GM23338 (cell line): ENCODE measurements around the gene TMEM52.

ENCODE experiments used
- CREB1 ChIP-seq: fragments of 250-450 bp; sonication (Bioruptor Pico); IDR thresholded peaks from 2 replicates; pipeline ENCODE4 v1.5.0; 2020; ENCODE audit warnings: low read depth, mild to moderate bottlenecking, moderate library complexity
- CTCF ChIP-seq, 2 experiments: fragments of 200-600 bp in 1 of 2; sonication (generic) in 1 of 2; conservative IDR thresholded peaks; 2 replicates each; pipeline versions ENCODE4 v1.5.1 to v1.6.1; 2016 to 2017; ENCODE audit warnings: antibody characterized with exemption in 2 of 2, low read depth in 2 of 2, mild to moderate bottlenecking in 2 of 2, moderate library complexity in 1 of 2
- EZH2 ChIP-seq: fragments of 200-600 bp; sonication (generic); IDR thresholded peaks from one replicate; pipeline ENCODE4 v1.8.0; 2017; ENCODE audit warnings: antibody characterized with exemption, mild to moderate bottlenecking, low read depth; ENCODE audit not compliant: unreplicated experiment
- EZH2phosphoT487 ChIP-seq: fragments of 200-600 bp; sonication (generic); IDR thresholded peaks from one replicate; pipeline ENCODE4 v1.8.1; 2018; ENCODE audit warnings: antibody characterized with exemption; ENCODE audit not compliant: unreplicated experiment
- JUNB ChIP-seq: IDR thresholded peaks from one replicate; pipeline ENCODE4 v1.6.1; 2016; ENCODE audit warnings: antibody characterized with exemption; ENCODE audit not compliant: unreplicated experiment
- POLR2AphosphoS5 ChIP-seq: IDR thresholded peaks from 2 replicates; pipeline ENCODE4 v1.6.1; 2016; ENCODE audit warnings: antibody characterized with exemption, low read depth
- STAT1 ChIP-seq: IDR thresholded peaks from one replicate; pipeline ENCODE4 v1.6.1; 2016; ENCODE audit warnings: antibody characterized with exemption; ENCODE audit not compliant: unreplicated experiment
- ZNF331 ChIP-seq: fragments of 250-450 bp; sonication (Bioruptor Pico); IDR thresholded peaks from 2 replicates; pipeline ENCODE4 v1.5.0; 2020; ENCODE audit warnings: low read depth, mild to moderate bottlenecking, moderate library complexity
- TF ChIP-seq, protein P1 (sequence below): IDR thresholded peaks from one replicate; pipeline ENCODE4 v1.6.1; 2018; ENCODE audit warnings: antibody characterized with exemption; ENCODE audit not compliant: unreplicated experiment
- TF ChIP-seq, protein P2 (sequence below): IDR thresholded peaks from 2 replicates; pipeline ENCODE4 v1.6.1; 2016; ENCODE audit warnings: antibody characterized with exemption

GRCh38 chr1:1899266-1899966, 19.7 kb downstream of the TMEM52 start:
- no peak for TF ChIP-seq POLR2AphosphoS5
- TF ChIP-seq EZH2: no peak
- TF ChIP-seq CTCF (conservative IDR thresholded peaks at IDR 0.05; ENCODE audit: low read depth in 2 of 2): peak in 1 of 2 experiments; percentile 52; a peak in 2 of 4 replicates
- no peak for TF ChIP-seq EZH2phosphoT487
- TF ChIP-seq STAT1: no peak
- TF ChIP-seq JUNB: no peak
- TF ChIP-seq, protein P1, sequence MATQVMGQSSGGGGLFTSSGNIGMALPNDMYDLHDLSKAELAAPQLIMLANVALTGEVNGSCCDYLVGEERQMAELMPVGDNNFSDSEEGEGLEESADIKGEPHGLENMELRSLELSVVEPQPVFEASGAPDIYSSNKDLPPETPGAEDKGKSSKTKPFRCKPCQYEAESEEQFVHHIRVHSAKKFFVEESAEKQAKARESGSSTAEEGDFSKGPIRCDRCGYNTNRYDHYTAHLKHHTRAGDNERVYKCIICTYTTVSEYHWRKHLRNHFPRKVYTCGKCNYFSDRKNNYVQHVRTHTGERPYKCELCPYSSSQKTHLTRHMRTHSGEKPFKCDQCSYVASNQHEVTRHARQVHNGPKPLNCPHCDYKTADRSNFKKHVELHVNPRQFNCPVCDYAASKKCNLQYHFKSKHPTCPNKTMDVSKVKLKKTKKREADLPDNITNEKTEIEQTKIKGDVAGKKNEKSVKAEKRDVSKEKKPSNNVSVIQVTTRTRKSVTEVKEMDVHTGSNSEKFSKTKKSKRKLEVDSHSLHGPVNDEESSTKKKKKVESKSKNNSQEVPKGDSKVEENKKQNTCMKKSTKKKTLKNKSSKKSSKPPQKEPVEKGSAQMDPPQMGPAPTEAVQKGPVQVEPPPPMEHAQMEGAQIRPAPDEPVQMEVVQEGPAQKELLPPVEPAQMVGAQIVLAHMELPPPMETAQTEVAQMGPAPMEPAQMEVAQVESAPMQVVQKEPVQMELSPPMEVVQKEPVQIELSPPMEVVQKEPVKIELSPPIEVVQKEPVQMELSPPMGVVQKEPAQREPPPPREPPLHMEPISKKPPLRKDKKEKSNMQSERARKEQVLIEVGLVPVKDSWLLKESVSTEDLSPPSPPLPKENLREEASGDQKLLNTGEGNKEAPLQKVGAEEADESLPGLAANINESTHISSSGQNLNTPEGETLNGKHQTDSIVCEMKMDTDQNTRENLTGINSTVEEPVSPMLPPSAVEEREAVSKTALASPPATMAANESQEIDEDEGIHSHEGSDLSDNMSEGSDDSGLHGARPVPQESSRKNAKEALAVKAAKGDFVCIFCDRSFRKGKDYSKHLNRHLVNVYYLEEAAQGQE: no peak
- TF ChIP-seq ZNF331: no peak
- TF ChIP-seq CREB1 (CRISPR knock-in tag): no peak
- TF ChIP-seq, protein P2, sequence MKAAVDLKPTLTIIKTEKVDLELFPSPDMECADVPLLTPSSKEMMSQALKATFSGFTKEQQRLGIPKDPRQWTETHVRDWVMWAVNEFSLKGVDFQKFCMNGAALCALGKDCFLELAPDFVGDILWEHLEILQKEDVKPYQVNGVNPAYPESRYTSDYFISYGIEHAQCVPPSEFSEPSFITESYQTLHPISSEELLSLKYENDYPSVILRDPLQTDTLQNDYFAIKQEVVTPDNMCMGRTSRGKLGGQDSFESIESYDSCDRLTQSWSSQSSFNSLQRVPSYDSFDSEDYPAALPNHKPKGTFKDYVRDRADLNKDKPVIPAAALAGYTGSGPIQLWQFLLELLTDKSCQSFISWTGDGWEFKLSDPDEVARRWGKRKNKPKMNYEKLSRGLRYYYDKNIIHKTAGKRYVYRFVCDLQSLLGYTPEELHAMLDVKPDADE: no peak
